GM21717 (cell line): ENCODE measurements around the gene ITPK1.
A peak's percentile ranks its signal among the peaks of the same experiment; 100 is the strongest.

Experiments used
- ATAC-seq: cut with Tn5 transposase; IDR thresholded peaks from one replicate; pipeline ENCODE4 v1.9.1; 2021; ENCODE audit warnings: mild to moderate bottlenecking, moderate library complexity; ENCODE audit not compliant: unreplicated experiment

ITPK1 gene

GRCh38 chr14:92959761-92960680, 155.7 kb downstream of the ITPK1 start:
- no peak for ATAC-seq

- no peak for ATAC-seq
These were observed 156.6 kb downstream of the ITPK1 start for GRCh38 chr14:92959189-92959531.

- ATAC-seq, result no peak
These were observed 157.1 kb downstream of the ITPK1 start for GRCh38 chr14:92958373-92959188.

- no peak for ATAC-seq
These were observed 158.8 kb downstream of the ITPK1 start for GRCh38 chr14:92956961-92957360.

GRCh38 chr14:92955381-92955780, 160.3 kb downstream of the ITPK1 start:
- no peak for ATAC-seq

- no peak for ATAC-seq
These were observed 160.8 kb downstream of the ITPK1 start for GRCh38 chr14:92954933-92955332.

GRCh38 chr14:92953526-92953925, 162.2 kb downstream of the ITPK1 start:
- no peak for ATAC-seq

GRCh38 chr14:92952481-92953298, 163.0 kb downstream of the ITPK1 start:
- no peak for ATAC-seq

- ATAC-seq, result peak; percentile 78
These were observed 163.7 kb downstream of the ITPK1 start for GRCh38 chr14:92951912-92952471.

- no peak for ATAC-seq
These were observed 164.5 kb downstream of the ITPK1 start for GRCh38 chr14:92951261-92951660.

GRCh38 chr14:92950773-92951172, 165.0 kb downstream of the ITPK1 start:
- no peak for ATAC-seq

GRCh38 chr14:92950193-92950540, 165.6 kb downstream of the ITPK1 start:
- ATAC-seq, result no peak

- ATAC-seq, result no peak
These were observed 166.1 kb downstream of the ITPK1 start for GRCh38 chr14:92949496-92950192.

- ATAC-seq, result no peak
These were observed 167.1 kb downstream of the ITPK1 start for GRCh38 chr14:92948647-92949046.

- ATAC-seq, result no peak
These were observed 168.7 kb downstream of the ITPK1 start for GRCh38 chr14:92946847-92947545.

- no peak for ATAC-seq
These were observed 169.5 kb downstream of the ITPK1 start for GRCh38 chr14:92945959-92946846.

- ATAC-seq, result no peak
These were observed 170.2 kb downstream of the ITPK1 start for GRCh38 chr14:92945544-92945943.

GRCh38 chr14:92944976-92945375, 170.7 kb downstream of the ITPK1 start:
- no peak for ATAC-seq
